ENCODE results near the gene ZFYVE21.
"Not testable (repeated sequence)": the region's sequence is repeated elsewhere in the genome, so short reads cannot be mapped to it uniquely, and the experiment has no call there.

ZFYVE21 gene

DNA sequence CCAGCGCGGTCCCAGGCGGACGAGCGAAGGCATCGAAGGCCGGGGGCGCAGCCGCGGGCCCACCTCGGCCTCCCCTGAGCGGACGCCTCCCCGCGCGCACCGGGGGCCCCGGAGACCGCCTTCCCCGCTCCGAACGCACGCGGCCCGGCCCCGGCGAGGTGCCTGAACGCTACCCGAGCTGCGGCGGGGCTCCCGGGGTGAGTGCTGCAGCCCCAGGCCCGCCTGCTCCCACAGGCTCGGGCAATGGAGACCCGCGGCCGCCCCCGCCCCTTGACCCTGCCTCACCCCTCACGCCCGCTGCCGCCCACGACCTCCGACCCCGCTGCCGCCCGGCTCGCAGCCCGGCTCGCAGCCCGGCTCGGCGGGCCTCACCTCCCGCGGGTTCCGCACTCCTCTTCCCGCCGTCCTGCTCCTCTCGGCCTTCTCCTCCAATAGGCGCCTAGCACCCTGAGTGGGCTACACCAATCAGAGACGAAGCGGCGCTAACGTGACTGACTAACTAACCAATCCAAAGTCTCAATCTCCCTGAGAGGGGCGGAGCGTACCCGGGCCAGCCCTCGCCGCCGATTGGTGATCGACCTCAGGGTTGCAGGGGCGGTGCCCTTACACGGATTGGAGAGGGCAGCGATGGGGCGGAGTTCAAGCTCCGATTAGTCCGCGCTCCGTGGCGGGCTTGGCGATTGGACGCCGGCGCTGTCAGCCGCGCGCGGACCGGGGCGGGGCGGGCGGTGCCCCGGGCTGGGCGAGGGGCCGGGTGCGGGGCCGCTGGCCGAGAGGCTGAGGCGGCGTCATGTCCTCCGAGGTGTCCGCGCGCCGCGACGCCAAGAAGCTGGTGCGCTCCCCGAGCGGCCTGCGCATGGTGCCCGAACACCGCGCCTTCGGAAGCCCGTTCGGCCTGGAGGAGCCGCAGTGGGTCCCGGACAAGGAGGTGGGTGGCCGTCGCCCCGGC, at the start of gene ZFYVE21, which contains the start of gene XRCC3:
ZFYVE21 (plus strand) TSS at position 759 of the 949 bp plus-strand sequence; CDS start at position 791, 32 bp downstream.
XRCC3 (minus strand) TSS at position 400 of the 949 bp plus-strand sequence. CDS start 4,364 bp downstream, outside the sequence.
- peak; percentile 99 for DNase-seq (ENCODE audit: low spot score)

- DNase-seq (ENCODE audit: low spot score), result no peak
Observed at GRCh38 chr14:103667671-103668070, 47.9 kb upstream of the ZFYVE21 start.

DNA sequence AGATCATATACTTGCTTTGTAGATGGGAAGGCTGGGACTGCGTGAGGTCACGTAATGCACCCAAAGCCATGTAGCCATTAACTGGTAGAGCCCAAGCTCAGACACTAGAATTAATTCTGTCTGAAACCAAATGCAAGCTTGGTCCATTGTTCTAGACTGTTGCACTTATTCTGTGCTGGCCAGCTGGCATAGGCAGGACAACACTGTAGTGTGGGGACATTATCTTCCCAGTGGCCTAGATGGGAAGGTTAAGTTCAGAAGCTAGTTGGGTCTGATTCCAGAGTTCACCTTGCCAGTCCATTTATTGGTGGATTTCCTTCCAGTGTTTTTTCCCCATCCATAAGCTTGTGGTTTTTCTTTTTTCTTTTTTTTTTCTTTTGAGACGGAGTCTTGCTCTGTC, 47.5 kb upstream of the ZFYVE21 start:
- DNase-seq (ENCODE audit: low spot score), result no peak

DNA sequence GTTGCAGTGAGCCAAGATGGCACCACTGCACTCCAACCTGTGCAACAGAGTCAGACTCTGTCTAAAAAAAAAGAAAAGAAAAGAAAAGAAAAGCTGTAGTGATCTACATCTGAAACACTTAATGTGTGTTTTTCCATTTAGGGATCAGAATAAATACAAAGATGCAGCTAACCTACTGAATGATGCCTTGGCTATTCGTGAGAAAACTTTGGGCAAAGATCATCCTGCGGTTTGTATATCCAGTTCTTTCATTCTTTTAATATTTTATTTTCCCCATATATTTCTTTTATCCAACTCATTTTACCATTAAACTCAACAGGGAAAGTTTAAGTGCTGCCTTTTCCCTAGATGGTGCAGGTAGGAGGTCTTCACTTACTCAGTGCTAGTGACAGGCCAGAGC, 46.2 kb upstream of the ZFYVE21 start:
- DNase-seq (ENCODE audit: low spot score), result no peak

GRCh38 chr14:103671911-103672310, 43.7 kb upstream of the ZFYVE21 start:
- no peak for DNase-seq (ENCODE audit: low spot score)

GRCh38 chr14:103675957-103676356, 39.7 kb upstream of the ZFYVE21 start:
- no peak for DNase-seq (ENCODE audit: low spot score)

DNA sequence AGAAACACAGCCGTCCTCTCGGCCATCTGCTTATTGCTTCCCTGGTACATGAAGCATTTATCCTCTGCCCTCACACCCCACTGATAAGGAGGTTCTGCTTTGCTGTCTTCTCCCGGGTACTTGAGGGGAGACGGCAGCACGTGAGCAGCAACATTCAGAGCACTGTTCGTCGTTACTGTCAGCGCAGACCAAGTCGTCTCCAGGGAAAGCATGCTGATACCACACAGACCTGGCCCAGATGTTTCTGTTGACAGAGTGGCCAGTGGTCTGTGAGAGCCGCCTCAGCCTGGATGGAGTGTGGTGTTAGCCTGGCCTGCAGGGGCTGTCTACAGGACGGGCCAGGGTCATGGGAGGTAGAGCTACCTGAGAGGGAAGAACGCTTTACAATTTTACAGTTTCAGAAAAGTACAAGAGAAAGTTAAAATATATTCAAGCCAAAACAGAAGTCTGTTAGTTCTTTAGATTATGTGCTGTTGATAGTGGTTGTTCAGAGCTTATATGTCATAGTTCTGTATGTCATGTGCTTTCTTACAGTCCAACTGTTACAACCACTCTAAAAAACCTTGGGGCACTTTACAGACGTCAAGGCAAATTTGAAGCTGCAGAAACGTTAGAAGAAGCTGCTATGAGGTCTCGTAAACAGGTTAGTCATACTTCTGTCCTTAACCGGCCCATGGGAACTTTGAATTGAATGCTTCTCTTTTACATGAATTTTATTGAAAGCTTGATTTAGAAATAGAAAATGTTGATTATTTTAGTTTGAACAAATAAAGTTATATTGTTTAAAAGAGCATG, 38.5 kb upstream of the ZFYVE21 start:
- DNase-seq (ENCODE audit: low spot score), result no peak

DNA sequence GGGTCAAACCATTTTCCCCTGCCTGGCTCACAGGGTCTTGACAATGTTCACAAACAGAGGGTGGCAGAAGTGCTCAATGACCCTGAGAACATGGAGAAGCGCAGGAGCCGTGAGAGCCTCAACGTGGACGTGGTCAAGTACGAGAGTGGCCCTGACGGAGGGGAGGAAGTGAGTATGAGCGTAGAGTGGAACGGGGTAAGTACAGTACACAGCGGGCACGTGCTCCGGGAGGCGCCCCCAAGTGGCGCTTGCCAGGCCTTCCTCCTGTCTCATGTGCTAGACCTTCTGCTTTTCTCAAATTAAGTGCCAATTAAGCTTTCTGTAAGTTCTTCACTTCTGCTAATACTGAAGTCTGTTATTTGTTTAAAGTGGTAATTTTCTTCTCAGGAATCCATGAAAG, 36.3 kb upstream of the ZFYVE21 start:
- no peak for DNase-seq (ENCODE audit: low spot score)

DNA sequence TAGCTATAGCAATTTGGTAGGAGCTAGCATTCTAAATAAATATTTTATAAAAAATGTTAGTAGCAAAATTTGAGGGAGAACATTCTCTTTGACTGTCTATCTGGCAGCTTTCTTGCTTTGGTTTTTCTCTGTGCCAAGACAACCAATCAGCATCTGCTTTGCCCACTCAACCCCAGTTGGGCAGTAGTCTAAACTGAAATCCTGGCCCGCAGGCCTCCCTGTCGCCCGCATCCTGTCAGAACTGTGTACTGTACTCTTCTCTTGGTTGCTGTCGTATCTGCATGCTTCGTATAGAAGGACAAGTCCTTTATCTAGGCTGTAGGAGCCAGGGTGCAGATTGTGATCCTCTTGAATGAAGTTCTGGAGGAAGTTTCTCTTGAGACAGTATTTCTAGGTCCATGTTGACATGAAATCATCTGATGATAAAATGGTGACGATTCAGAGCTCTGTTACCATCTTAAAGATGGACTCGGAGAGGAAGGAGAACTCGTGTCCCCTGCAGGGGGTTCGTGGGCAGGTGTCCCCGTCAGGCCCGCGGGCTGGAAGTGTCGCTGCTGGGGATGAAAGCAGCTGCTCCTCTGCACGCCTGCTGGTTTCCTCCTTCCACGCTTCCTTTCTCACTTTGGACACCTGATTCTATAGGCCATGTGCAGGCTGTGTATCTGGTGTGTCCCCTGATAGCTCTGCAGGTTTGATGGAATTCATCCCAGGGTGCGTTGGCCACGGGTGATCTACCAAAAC, 34.9 kb upstream of the ZFYVE21 start:
- no peak for DNase-seq (ENCODE audit: low spot score)

DNA sequence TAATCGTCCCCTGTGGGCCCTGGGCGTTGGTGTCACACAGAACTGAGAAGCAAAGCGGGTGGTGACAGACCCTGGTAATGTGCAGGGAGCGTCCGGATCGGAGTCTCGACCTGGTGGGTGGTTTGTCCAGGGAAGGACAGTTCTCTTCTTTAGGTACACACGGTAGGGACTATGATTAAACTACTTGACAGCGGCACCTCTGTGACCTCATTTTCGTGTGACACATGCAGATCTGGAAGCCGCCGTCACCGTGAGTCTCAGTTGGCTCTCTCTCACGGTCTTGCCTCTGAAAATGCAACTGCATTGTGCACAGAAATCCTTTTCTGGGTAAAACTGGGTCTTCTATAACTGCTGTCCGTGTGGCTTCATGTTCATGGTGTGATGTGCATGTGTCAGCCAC, 32.5 kb upstream of the ZFYVE21 start:
- no peak for DNase-seq (ENCODE audit: low spot score)

DNA sequence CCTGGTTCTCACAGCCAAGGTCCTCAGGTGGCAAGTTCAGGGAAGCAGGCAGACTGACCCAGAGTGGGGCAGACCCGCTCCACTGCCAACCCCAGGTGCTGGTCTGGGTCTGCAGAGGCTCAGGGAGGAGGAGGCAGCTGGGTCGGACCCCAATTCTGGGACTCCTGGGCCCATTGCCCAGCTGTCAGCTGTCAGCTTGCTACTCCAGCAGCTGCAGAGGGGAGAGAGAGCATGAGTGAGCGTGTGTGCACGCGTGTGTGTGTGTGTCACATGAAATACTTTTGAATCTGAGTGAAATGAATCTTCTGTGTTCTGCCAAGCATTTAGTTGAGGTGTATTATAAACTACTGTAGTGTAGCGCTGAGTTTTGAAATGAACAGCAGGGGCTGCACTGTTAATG, 31.1 kb upstream of the ZFYVE21 start:
- no peak for DNase-seq (ENCODE audit: low spot score)

GRCh38 chr14:103684871-103685270, 30.7 kb upstream of the ZFYVE21 start:
- DNase-seq (ENCODE audit: low spot score), result no peak

GRCh38 chr14:103685276-103686211, 30.1 kb upstream of the ZFYVE21 start:
- no peak for DNase-seq (ENCODE audit: low spot score)

GRCh38 chr14:103686831-103687485, 28.7 kb upstream of the ZFYVE21 start:
- DNase-seq (ENCODE audit: low spot score), result no peak

GRCh38 chr14:103687712-103688111, 27.9 kb upstream of the ZFYVE21 start:
- DNase-seq (ENCODE audit: low spot score), result no peak

DNA sequence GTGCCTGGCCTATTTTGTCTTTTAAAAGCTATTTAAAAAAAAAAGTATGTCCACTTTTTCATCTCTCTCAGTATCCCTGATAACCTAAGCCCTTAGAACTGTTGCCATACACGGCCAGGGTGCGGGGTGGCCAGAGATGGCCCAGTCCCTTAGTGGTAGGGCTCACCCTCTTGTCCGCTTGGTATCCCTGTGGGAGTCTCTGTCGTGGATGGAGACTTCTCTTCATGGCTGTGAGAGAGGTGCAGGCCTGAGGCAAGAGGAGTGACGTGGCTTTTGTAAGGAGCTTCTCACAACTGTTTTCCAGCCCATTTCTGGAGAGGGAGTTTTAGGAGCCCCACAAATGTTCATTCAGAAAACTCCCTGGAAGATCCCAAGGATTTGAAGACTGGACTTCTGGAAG, 27.2 kb upstream of the ZFYVE21 start:
- DNase-seq (ENCODE audit: low spot score), result no peak

DNA sequence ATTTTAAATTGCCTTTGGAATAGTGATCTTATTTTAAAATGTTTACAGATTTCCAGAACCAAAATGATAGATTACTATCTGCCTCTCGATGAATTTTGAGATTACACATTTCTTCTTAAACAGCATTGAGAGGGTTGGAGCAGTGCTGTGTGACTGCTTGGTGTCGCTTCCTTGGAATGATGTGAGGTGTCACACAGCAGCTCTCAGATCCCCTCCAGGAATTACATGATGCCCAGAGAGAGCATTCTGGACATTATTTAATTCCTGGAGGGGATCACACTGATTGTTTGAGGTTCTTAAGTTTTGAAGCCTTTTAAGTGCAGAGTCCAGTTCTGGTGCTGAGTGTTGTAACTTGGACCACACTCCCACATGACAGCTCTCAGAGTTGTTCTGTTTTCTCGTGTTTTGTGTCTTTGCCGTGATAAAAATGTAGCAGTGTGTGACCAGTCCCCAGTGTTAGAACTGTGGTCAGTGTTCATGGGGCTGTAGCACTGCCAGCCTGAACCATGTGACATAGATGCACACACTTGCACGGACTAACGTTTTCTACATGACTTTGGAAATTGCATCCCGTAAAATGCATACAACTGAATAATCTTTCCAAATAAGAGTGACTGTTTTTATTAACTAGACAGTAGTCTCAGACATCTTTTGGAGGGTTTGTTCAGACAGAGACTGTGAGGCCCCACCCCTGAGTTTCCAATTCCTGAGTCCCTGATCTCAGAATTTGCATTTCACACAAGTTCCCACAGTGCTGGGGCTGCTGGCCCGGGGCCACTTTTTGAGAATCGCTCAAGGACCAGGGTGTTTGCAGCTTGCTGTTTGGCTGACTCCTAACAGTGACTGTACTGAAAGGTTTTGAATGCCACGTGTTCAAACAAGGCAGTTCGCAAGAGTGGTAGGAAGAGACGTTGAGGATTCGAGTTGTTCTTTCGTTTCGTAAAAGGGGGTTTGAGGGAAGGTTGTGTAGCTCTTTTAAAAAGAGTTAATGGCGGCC, 26.4 kb upstream of the ZFYVE21 start:
- DNase-seq (ENCODE audit: low spot score), result no peak

DNA sequence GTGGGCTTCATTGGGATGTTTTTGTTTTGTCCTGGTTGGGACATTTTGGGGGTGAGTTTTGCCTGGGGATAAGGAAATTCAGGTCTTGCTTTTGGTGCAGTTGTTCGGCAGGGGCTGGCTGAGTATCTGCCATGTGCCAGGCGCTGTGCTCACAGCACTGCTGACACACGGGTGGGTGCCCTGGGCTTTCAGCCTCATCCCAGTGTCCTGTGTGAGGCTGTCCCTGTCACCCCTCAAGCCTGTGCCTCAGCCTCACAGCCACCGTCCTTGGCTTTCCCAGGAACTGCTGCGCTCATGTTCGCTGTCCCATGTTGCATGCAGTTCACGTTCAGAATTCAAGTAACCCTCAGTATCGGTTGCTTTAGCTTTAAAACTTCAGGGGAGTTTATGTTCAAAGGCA, 25.3 kb upstream of the ZFYVE21 start:
- no peak for DNase-seq (ENCODE audit: low spot score)

GRCh38 chr14:103691655-103692054, 24.0 kb upstream of the ZFYVE21 start:
- DNase-seq (ENCODE audit: low spot score), result not testable (repeated sequence)
